Memory B cell (primary cell): ENCODE results near the gene CORT.

Experiments
- ATAC-seq: fragments of 150-1000 bp; cut with Tn5 transposase; 2 replicates; pipeline ENCODE4 v1.10.0; 2021; ENCODE audit warnings: low read depth, mild to moderate bottlenecking, moderate library complexity
- DNase-seq, 2 donors: peaks; one replicate each; pipeline ENCODE4 v3.0.0; 2022; ENCODE audit warnings: low spot score in 2 of 2
- H3K27ac Mint-ChIP-seq: one replicate; pipeline ENCODE4 v1.8.0; 2022; ENCODE audit warnings: mild to moderate bottlenecking, moderate library complexity, mixed read lengths
- H3K27me3 Mint-ChIP-seq: one replicate; pipeline ENCODE4 v1.8.0; 2022; ENCODE audit warnings: mixed read lengths
- H3K36me3 Mint-ChIP-seq: one replicate; pipeline ENCODE4 v1.8.0; 2022; ENCODE audit warnings: mild to moderate bottlenecking, mixed read lengths
- H3K4me1 Mint-ChIP-seq: one replicate; pipeline ENCODE4 v1.8.0; 2022; ENCODE audit warnings: mixed read lengths
- H3K4me3 Mint-ChIP-seq: one replicate; pipeline ENCODE4 v1.8.0; 2022; ENCODE audit warnings: mild to moderate bottlenecking, moderate library complexity, mixed read lengths
- H3K9me3 Mint-ChIP-seq: one replicate; pipeline ENCODE4 v1.8.0; 2022; ENCODE audit warnings: mixed read lengths

Gene CORT

DNA sequence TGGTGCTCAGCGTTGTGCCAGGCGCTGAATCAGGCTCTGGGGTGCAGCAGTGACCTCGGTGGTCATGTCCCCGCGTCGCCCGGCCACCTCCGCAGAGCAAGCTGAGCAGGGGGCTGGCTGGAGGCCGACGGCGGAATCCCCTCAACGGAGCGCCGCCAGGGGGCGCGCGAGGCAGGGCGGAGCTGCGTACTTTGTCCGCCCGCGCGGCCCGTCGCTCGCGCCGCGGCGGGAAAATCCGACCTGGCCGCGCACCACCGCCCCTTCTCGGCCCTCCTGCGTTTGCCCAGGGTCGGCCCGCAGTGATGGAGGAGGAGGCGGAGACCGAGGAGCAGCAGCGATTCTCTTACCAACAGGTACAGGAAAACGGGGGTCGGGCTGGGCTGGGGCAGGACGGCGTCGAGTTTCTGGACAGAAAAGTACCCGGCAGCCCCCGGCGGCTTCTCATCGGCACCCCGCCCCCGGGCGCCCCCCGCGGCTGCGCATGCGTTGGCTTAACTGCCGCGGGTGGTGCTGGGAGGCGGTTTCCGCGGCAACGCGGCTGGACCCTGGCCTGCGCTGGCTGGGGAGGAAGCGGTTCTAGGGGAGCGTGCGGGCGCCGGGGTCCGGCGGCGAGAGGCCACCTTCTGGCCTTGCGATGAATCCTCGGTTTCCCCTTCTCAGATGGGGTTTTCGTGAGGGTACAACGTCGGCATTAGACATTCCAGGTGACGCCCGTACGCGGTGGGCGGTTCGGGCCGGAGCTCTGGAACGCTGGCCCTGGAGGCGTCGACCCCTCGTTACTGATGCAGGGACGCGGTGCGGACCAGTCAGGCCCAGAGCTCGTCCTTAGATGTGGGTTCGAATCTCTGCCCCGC, 19.4 kb upstream of the CORT start, which contains the start of gene CENPS:
Gene CENPS, plus strand, starts transcription at position 218 of the 854 bp plus-strand sequence. Its CDS starts 85 bp downstream, at position 303.
- Mint-ChIP-seq H3K36me3 (no peaks in the 10 kb centered on the region), H3K9me3 (no peaks in the 10 kb centered on the region), H3K4me1 (peaks cover 11% of the 10 kb centered on the region), H3K27me3 (no peaks in the 10 kb centered on the region), H3K27ac (peak within 1 kb of the TSS; percentile 99), H3K4me3 (peak within 1 kb of the TSS; percentile 97)
- ATAC-seq (peak; percentile 79), DNase-seq (peak; percentile 93 to 95)

GRCh38 chr1:10431070-10431730, 18.6 kb upstream of the CORT start:
- peak; percentile 1 for ATAC-seq
- no peak for DNase-seq

GRCh38 chr1:10432910-10433700, 16.7 kb upstream of the CORT start:
- ATAC-seq (no peak), DNase-seq (no peak)
- Mint-ChIP-seq H3K9me3 (no peaks in the 10 kb centered on the region), H3K4me3 (peak overlapping the region; percentile 5), H3K27me3 (no peaks in the 10 kb centered on the region), H3K27ac (no peak overlapping the region), H3K36me3 (no peaks in the 10 kb centered on the region), H3K4me1 (peaks cover 9% of the 10 kb centered on the region)

More at GRCh38 chr1:10431070-10431730, 18.6 kb upstream of the CORT start:
- Mint-ChIP-seq H3K27me3 (no peaks in the 10 kb centered on the region), H3K9me3 (no peaks in the 10 kb centered on the region), H3K4me3 (peak overlapping the region; percentile 97), H3K4me1 (peaks cover 11% of the 10 kb centered on the region), H3K36me3 (no peaks in the 10 kb centered on the region), H3K27ac (peak overlapping the region; percentile 99)

DNA sequence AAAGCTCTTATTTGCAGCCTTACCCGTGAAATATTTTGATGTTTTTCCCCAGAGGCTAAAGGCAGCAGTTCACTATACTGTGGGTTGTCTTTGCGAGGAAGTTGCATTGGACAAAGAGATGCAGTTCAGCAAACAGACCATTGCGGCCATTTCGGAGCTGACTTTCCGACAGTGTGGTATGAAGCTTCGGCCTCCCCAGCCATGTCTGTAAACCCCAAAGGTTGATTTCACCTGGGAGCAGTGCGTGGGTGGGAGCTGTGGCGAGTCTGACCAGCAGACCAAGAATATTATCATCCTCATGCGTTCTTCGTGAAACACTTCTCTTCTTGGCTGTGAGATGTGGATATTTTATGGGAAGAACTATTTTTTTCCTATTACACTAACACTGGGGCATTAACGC, 16.0 kb upstream of the CORT start:
- Mint-ChIP-seq H3K27ac (no peak overlapping the region), H3K4me3 (no peak overlapping the region), H3K4me1 (peaks cover 9% of the 10 kb centered on the region), H3K27me3 (no peaks in the 10 kb centered on the region), H3K9me3 (no peaks in the 10 kb centered on the region), H3K36me3 (no peaks in the 10 kb centered on the region)
- ATAC-seq (no peak), DNase-seq (no peak)

GRCh38 chr1:10434590-10434989, 15.2 kb upstream of the CORT start:
- Mint-ChIP-seq H3K36me3 (no peaks in the 10 kb centered on the region), H3K9me3 (no peaks in the 10 kb centered on the region), H3K27ac (no peak overlapping the region), H3K4me3 (no peak overlapping the region), H3K4me1 (peaks cover 9% of the 10 kb centered on the region), H3K27me3 (no peaks in the 10 kb centered on the region)
- DNase-seq (no peak), ATAC-seq (no peak)

DNA sequence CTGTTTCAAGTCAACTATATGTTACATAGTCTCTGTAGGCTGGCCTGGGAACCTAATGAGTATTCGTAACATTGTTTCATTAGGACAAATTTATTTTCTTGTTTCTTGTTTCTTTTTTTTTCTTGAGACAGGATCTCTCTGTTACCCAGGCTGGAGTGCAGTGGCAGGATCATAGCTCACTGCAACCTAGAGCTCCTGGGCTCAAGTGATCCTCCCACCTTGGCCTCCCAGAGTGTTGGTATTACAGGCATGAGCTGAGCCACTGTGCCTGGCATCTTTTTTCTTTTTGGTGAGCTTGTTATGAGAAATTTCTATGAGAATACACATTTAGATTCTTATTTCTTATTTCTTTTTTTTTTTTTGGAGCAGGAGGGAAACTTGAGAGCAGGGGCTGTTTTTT, 12.8 kb upstream of the CORT start:
- H3K36me3 Mint-ChIP-seq = peaks cover under 1% of the 10 kb centered on the region
- H3K9me3 Mint-ChIP-seq = no peaks in the 10 kb centered on the region
- peak overlapping the region; percentile 24 for H3K27ac Mint-ChIP-seq
- no peak for DNase-seq
- no peaks in the 10 kb centered on the region for H3K27me3 Mint-ChIP-seq
- H3K4me1 Mint-ChIP-seq = peaks cover 2% of the 10 kb centered on the region
- H3K4me3 Mint-ChIP-seq = no peak overlapping the region
- ATAC-seq = no peak

DNA sequence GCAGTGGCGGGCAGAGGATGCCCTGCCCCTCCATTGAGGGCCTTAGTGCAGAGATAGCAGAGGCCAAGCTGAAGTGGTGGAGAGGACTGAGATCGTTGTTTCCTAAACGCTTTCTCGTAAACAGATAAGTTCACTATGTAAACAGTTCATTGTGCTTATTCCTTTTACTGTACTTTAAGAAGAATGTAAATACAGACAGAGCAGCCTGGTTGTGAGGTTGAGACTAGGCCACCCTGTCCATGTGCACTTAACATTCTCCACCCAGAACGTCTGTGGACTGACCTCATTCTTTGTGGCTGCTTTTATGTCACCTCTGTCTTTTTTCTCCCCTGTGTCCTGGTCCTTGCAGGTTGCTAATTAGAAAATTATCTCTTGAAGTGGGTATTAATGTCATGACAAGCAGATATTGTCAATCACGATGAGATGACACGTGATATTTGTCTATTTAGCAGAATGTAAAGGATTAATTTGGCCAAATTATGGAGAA, 11.1 kb upstream of the CORT start:
- no peak overlapping the region for H3K4me3 Mint-ChIP-seq
- no peaks in the 10 kb centered on the region for H3K4me1 Mint-ChIP-seq
- no peak for DNase-seq
- peaks cover 2% of the 10 kb centered on the region for H3K36me3 Mint-ChIP-seq
- no peaks in the 10 kb centered on the region for H3K27me3 Mint-ChIP-seq
- ATAC-seq = no peak
- H3K27ac Mint-ChIP-seq = no peak overlapping the region
- no peaks in the 10 kb centered on the region for H3K9me3 Mint-ChIP-seq

- no peak overlapping the region for H3K27ac Mint-ChIP-seq
- H3K4me3 Mint-ChIP-seq = no peak overlapping the region
- no peaks in the 10 kb centered on the region for H3K9me3 Mint-ChIP-seq
- no peak for ATAC-seq
- H3K36me3 Mint-ChIP-seq = peaks cover 2% of the 10 kb centered on the region
- no peaks in the 10 kb centered on the region for H3K27me3 Mint-ChIP-seq
- no peaks in the 10 kb centered on the region for H3K4me1 Mint-ChIP-seq
- no peak for DNase-seq
These were observed 9.5 kb upstream of the CORT start for GRCh38 chr1:10440305-10440704.

DNA sequence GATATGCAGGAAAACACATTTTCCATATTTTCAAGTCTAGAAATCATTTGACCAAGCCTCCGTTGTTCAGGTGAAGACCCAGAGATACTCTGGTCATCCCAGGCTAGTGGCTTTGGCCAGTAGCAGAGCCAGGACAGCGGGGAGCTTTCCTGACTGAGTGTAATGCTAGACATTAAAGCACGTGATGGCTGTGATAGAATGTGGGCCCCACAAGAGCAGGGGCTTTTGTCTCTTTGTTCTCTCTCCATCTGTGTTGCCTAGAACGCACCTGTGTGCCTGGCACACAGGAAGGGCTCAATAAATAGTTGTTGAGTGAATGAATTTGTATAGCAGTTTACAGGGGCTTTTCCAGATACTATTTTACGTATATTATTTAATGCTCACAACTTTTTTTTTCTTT, 9.0 kb upstream of the CORT start:
- H3K27me3 Mint-ChIP-seq = no peaks in the 10 kb centered on the region
- DNase-seq = no peak
- H3K4me1 Mint-ChIP-seq = no peaks in the 10 kb centered on the region
- peaks cover 2% of the 10 kb centered on the region for H3K36me3 Mint-ChIP-seq
- H3K27ac Mint-ChIP-seq = no peak overlapping the region
- no peak for ATAC-seq
- H3K4me3 Mint-ChIP-seq = no peak overlapping the region
- no peaks in the 10 kb centered on the region for H3K9me3 Mint-ChIP-seq

DNA sequence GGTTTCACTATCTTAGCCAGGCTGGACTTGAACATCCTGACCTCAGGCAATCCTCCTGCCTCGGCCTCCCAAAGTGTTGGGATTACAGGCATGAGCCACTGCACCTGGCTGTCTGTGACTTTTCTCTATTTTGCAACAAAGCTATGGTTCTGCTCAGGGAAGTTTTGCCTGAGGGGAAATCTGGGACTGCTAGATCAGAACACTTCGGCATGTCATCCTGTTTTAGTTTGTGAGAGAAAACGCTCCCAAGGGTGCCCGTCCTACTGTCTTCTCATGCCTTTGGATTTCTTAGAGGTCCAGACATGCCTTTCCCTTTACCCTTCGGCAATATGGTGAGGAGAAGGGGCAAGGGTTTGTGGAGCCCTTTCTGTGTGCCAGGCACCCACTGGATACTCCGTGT, 5.6 kb upstream of the CORT start:
- Mint-ChIP-seq H3K9me3 (no peaks in the 10 kb centered on the region), H3K36me3 (peaks cover 4% of the 10 kb centered on the region), H3K4me1 (no peaks in the 10 kb centered on the region), H3K27ac (no peak overlapping the region), H3K27me3 (peaks cover 2% of the 10 kb centered on the region), H3K4me3 (no peak overlapping the region)
- ATAC-seq (no peak), DNase-seq (no peak)

- H3K9me3 Mint-ChIP-seq = no peaks in the 10 kb centered on the region
- DNase-seq = no peak
- no peak overlapping the region for H3K27ac Mint-ChIP-seq
- ATAC-seq = no peak
- peaks cover 4% of the 10 kb centered on the region for H3K36me3 Mint-ChIP-seq
- H3K4me3 Mint-ChIP-seq = no peak overlapping the region
- peaks cover 2% of the 10 kb centered on the region for H3K27me3 Mint-ChIP-seq
- no peaks in the 10 kb centered on the region for H3K4me1 Mint-ChIP-seq
These were observed 4.9 kb upstream of the CORT start for GRCh38 chr1:10444795-10445397.

DNA sequence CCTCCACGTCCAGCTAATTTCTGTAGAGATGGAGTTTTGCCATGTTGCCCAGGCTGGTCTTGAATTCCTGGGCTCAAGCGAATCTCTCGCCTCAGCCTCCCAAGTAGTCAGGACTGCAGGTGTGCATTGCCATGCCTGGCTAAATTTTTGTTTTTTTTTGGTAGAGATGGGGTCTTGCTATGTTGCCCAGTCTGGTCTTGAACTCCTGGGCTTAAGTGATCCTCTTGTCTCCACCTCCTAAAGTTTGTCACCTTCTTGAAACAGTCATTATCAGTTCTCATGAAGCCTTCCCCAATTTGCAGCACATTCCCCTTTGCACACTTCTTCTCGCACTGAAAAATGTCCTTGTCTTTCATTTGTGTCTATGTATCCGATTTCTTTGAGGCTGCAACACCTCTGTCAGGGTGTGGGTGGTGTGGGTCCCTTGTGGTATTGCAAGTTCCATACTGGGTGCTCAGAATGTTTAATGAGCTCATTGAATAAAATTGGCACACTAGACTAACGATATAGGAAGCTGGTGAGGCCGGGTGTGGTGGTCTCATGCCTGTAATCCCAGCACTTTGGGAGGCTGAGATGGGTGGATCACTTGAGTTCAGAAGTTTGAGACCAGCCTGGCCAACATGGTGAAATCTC, 2.9 kb upstream of the CORT start:
- Mint-ChIP-seq H3K27ac (no peak overlapping the region), H3K27me3 (peaks cover 2% of the 10 kb centered on the region), H3K36me3 (peaks cover 4% of the 10 kb centered on the region), H3K4me3 (no peak overlapping the region), H3K4me1 (no peaks in the 10 kb centered on the region), H3K9me3 (no peaks in the 10 kb centered on the region)
- ATAC-seq = no peak
- no peak for DNase-seq

DNA sequence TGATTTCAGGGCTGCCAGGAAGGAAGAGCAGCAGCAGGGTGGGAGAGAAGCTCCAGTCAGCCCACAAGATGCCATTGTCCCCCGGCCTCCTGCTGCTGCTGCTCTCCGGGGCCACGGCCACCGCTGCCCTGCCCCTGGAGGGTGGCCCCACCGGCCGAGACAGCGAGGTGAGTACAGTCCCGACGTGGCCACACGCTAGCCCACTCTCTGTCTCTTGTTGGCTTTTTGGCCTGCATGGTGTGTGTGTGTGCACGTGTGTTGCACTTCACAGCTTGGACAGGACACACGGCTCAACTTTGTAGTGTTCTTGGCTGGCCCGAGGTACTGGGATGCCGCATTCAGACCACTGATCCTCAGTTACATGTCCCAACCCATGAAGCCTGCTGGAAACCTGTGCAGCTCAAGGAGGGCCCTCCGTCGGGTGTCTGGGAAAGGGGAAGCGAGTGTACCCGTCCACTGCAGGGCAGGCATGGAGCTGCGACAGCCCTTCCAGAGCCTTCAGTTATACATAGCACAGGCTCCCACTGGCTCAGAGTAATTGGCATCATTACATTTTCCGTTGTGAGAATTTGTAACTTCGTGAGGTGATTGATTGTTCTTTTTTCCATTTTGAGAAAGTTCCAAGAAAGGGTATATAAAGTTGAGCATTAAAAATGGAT, 454 bp downstream of the CORT start:
- Mint-ChIP-seq H3K9me3 (no peaks in the 10 kb centered on the region), H3K36me3 (peaks cover 2% of the 10 kb centered on the region), H3K4me3 (no peak overlapping the region), H3K4me1 (no peaks in the 10 kb centered on the region), H3K27ac (no peak overlapping the region), H3K27me3 (peaks cover 2% of the 10 kb centered on the region)
- DNase-seq (no peak), ATAC-seq (no peak)
